Effector memory CD8-positive, alpha-beta T cell (primary cell): ENCODE measurements around the gene PPAT.
A peak's percentile ranks its signal among the peaks of the same experiment; 100 is the strongest.
"Not testable (repeated sequence)": the region's sequence is repeated elsewhere in the genome, so short reads cannot be mapped to it uniquely, and the experiment has no call there.

Experiments
- ATAC-seq: fragments of 150-1000 bp; cut with Tn5 transposase; replicated peaks from 2 replicates; pipeline ENCODE4 v1.10.0; 2021; ENCODE audit warnings: mild to moderate bottlenecking, moderate library complexity
- DNase-seq, 3 experiments: peaks; one replicate each; pipeline ENCODE4 v3.0.0; 2021
- H3K27ac Mint-ChIP-seq, 2 donors: one replicate each; pipeline ENCODE4 v1.8.0; 2022; ENCODE audit warnings: mild to moderate bottlenecking in 2 of 2, mixed read lengths in 2 of 2, moderate library complexity in 2 of 2
- H3K27me3 Mint-ChIP-seq, 2 donors: one replicate each; pipeline ENCODE4 v1.8.0; 2022; ENCODE audit warnings: mixed read lengths in 2 of 2
- H3K36me3 Mint-ChIP-seq: one replicate; pipeline ENCODE4 v1.8.0; 2022; ENCODE audit warnings: mild to moderate bottlenecking, moderate library complexity, mixed read lengths; ENCODE audit not compliant: insufficient read depth
- H3K4me1 Mint-ChIP-seq, 2 donors: one replicate each; pipeline ENCODE4 v1.8.0; 2022; ENCODE audit warnings: low read depth in 2 of 2, mixed read lengths in 2 of 2
- H3K4me3 Mint-ChIP-seq, 2 donors: one replicate each; pipeline ENCODE4 v1.8.0; 2022; ENCODE audit warnings: mild to moderate bottlenecking in 2 of 2, mixed read lengths in 2 of 2, moderate library complexity in 2 of 2
- H3K9me3 Mint-ChIP-seq, 2 donors: one replicate each; pipeline ENCODE4 v1.8.0; 2022; ENCODE audit warnings: mixed read lengths in 2 of 2

Gene PPAT

DNA sequence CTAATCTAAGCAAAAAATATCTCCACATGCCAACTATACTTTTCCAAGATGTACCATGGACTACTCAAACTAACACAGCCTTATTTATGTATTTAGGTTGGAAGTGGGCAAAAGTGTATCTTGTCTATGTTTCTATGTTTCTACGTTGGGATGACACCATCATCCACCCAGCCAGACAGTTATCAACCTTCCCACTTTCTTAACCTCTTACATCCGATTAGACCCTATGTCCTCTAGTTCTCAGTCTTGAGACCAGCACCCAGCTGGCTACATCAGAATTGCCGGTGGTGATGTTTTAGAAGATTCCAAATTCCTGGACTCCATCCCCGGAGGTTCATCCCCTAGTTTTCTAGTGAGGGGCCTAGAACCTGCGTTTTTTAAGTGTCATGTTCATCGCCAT, 47.1 kb downstream of the PPAT start:
- peaks cover 23% of the 10 kb centered on the region for H3K36me3 Mint-ChIP-seq
- ATAC-seq (no peak), DNase-seq (no peak)
- H3K27me3 Mint-ChIP-seq, result no peaks in the 10 kb centered on the region
- peaks cover 17 to 26% of the 10 kb centered on the region in 2 donors for H3K4me1 Mint-ChIP-seq
- peak overlapping the region; percentile 92 to 93 for H3K4me3 Mint-ChIP-seq
- H3K27ac Mint-ChIP-seq, result peak overlapping the region; percentile 97 to 100
- no peaks in the 10 kb centered on the region for H3K9me3 Mint-ChIP-seq

DNA sequence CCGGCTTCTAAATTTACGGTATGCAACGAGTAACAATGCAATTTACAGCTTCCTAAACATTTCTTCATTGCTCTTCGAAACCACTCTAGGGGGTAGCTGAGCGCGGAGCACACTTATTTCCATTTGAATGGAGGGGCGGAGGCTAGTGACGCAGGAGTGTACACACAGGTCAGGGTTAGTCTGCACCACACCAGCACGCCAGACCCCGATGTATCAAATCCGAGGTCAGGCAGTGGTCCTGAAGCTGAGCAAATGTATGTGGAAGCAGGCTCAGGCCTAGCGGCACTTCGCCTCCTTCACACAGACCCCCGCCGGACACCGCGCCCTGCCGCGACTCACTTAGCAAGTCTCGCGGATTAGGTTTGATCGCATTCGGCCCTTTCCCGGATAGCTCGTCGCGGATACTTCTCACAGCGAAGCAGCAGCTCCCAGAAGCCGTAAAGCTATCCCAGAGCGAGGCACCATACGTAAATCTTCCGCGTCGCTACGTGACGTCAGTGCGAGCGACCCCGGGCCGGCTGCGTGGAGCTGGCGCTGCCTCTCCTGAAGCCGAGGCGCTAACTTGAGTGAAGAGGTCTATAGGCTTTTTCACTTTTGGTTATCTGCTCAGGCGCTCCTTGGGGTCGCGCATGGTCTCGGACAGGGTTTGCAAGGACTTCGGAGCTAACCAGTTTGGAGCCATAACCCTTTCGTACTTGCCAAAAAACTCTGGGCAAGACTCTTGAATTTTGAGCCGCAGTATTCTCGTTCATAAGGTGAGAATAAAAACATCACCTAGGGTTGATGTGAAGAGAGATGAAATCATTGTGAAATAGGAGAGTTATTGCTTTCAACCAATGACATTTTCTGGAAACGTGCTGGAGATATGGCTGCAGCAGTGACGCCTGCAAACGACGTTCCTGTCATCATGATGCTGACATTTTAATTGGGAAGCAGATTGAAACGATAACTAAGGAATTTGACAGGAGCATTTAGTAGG, 48.1 kb downstream of the PPAT start, which contains the start of gene AASDH:
Gene AASDH (minus strand): TSS at position 469 of the 979 bp plus-strand sequence. CDS start 3,192 bp downstream, outside the sequence.
- Mint-ChIP-seq H3K27me3 (no peaks in the 10 kb centered on the region), H3K36me3 (peaks cover 23% of the 10 kb centered on the region), H3K4me1 (peaks cover 17 to 26% of the 10 kb centered on the region in 2 donors), H3K9me3 (no peaks in the 10 kb centered on the region), H3K27ac (peak within 1 kb of the TSS; percentile 97 to 100), H3K4me3 (peak within 1 kb of the TSS; percentile 92 to 93)
- ATAC-seq (peak; percentile 88), DNase-seq (peak; percentile 95 to 99 (median 98))

DNA sequence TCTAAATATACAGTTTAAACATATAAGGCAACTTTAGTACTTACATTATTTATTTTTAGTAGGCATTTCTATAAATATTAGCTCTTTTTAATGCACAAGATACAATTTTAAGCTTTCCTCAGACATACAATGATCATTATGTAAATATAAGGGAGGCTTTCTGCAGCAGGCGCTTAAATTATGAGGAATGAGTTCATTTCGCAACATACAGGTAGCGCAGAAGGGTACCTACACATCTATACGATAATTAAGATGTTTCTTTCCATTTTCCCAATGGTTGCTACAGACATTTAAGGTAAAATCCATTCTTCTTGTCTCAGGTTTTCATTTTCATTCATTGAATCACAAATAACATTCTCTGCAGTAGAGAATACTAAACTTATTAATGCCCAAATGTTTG, 49.3 kb downstream of the PPAT start:
- no peaks in the 10 kb centered on the region for H3K9me3 Mint-ChIP-seq
- H3K27ac Mint-ChIP-seq, result peak overlapping the region; percentile 97 to 100
- peaks cover 17 to 26% of the 10 kb centered on the region in 2 donors for H3K4me1 Mint-ChIP-seq
- ATAC-seq (no peak), DNase-seq (no peak)
- H3K36me3 Mint-ChIP-seq, result peaks cover 23% of the 10 kb centered on the region
- peak overlapping the region; percentile 92 to 93 for H3K4me3 Mint-ChIP-seq
- H3K27me3 Mint-ChIP-seq, result no peaks in the 10 kb centered on the region

DNA sequence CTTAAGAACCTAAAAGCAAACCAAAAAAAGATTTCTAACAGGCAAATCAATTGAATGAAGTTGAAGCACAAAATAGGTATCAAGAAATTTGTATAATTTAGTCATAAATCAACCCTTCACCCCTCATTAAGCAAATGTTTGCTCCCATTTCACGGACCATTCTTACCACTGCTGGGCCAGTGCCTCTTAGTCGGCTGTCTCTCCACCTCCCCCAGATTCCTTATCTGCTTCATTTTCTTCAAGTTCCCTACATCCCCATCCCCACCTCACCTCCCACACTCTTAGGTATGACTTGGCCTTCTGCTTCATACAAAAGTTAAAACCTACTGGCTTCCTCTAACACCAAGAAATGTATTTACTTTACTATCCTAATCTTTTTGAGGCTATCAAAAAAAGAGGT, 60.0 kb downstream of the PPAT start:
- H3K27ac Mint-ChIP-seq, result peak overlapping the region; percentile 13 to 52
- no peaks in the 10 kb centered on the region for H3K27me3 Mint-ChIP-seq
- no peak for DNase-seq
- peaks cover 19% of the 10 kb centered on the region for H3K36me3 Mint-ChIP-seq
- no peak overlapping the region for H3K4me3 Mint-ChIP-seq
- H3K4me1 Mint-ChIP-seq, result peaks cover 2 to 12% of the 10 kb centered on the region in 2 donors
- no peak for ATAC-seq
- no peaks in the 10 kb centered on the region for H3K9me3 Mint-ChIP-seq

DNA sequence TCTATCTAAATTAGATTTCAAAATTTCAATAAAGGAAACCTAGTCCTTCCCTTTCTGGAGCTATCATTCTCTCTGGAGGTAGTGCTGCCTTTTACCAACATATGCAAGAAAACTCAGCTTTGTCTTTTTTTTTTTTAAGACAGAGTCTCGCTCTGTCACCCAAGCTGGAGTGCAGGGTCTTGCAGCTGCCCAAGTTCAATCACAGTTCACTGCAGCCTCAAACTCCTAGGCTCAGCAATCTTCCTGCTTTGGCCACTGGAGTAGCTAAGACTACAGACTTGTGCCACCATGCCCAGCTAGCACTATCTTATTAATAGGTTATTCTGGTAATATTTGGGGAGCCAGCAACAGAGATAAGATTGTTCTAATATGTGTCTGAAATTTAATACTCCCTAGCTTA, 60.5 kb downstream of the PPAT start:
- H3K27me3 Mint-ChIP-seq, result no peaks in the 10 kb centered on the region
- DNase-seq (no peak), ATAC-seq (no peak)
- H3K4me3 Mint-ChIP-seq, result no peak overlapping the region
- H3K9me3 Mint-ChIP-seq, result no peaks in the 10 kb centered on the region
- H3K4me1 Mint-ChIP-seq, result peaks cover 2 to 11% of the 10 kb centered on the region in 2 donors
- peak overlapping the region in 1 of 2 donors; percentile 52 for H3K27ac Mint-ChIP-seq
- H3K36me3 Mint-ChIP-seq, result peaks cover 22% of the 10 kb centered on the region

DNA sequence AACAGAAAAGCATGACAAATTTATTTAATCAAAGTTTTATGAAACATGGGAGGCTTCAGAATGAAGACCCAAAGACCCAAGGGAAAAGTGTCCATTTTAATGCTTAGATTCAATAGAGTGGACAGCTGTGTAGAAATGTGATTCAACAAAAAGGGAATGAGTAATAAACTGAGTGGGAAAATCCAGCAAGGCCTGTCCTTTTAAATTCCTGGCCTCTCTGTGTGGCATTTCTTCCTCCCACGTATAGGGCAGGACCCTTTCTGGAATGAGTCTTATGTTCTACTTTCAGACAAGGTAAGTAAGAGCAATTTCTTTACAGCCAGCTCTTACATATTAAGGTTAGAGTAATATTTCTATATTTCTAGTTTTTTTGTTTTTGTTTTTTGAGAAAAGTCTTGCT, 62.6 kb downstream of the PPAT start:
- ATAC-seq, result no peak
- Mint-ChIP-seq H3K9me3 (peaks cover 0 to 2% of the 10 kb centered on the region in 2 donors), H3K36me3 (peaks cover 34% of the 10 kb centered on the region), H3K27me3 (no peaks in the 10 kb centered on the region), H3K27ac (no peak overlapping the region), H3K4me1 (peaks cover 2 to 8% of the 10 kb centered on the region in 2 donors), H3K4me3 (no peak overlapping the region)
- no peak for DNase-seq

DNA sequence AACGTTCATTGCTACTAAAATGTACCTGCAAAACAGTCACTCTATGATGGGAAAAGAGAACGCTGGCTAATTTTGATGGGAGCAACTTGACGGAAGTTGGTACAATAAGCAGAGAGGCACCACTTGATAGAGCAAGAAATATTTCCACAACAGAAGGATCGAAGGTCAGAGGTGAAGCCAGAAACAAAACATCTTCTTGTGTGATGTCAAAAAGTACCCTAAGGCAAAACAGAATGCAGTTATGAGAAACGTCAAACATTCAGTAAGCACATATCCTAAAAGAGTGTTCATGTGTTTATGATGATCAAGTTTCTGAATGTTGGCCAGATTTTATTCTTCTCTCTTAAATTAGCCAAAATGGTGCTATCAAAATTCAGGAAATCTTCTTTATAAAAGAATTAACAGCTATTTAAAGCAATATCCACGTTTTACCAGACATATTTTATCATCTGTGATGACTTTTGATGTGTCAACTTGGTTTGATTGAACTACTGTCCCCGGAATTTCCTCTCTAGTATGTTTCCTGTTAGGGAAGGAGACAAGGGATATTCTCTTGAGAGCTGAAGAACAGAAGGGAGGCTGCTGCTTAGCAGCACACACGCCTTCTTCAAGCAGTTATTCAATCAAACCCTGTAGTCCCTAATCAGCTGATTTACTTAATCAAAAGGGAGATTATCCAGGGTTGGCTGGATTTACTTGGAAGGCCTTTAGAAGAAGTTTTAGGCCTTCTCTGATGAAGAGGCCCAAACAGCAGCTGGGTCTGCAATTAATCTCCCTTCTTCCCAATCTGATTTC, 63.8 kb downstream of the PPAT start:
- Mint-ChIP-seq H3K27me3 (no peaks in the 10 kb centered on the region), H3K4me3 (no peak overlapping the region), H3K27ac (peak overlapping the region in 1 of 2 donors; percentile 0), H3K36me3 (peaks cover 34% of the 10 kb centered on the region), H3K9me3 (peaks cover 0 to 2% of the 10 kb centered on the region in 2 donors), H3K4me1 (peaks cover 2 to 3% of the 10 kb centered on the region in 2 donors)
- ATAC-seq, result no peak
- DNase-seq, result no peak

DNA sequence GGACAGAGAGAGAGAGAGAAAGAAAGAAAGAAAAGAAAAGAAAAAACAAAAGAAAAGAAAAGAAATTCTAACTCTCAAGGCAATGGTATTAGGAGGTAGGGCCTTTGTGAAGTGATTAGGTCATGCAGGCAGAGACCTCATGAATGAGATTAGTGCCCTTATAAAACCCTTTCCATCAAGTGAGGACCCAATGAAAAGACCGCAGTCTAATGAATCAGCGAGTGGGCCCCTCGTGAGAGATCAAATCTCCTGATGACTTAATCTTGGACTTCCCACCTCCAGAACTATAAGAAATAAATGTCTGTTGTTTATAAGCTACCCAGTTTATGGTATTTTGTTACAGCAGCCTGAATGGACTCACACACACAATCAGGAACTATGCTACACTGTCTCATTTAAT, 65.0 kb downstream of the PPAT start:
- no peak for DNase-seq
- Mint-ChIP-seq H3K4me1 (peaks cover 2 to 6% of the 10 kb centered on the region in 2 donors), H3K27ac (no peak overlapping the region), H3K27me3 (no peaks in the 10 kb centered on the region), H3K9me3 (peaks cover 0 to 2% of the 10 kb centered on the region in 2 donors), H3K4me3 (no peak overlapping the region), H3K36me3 (peaks cover 27% of the 10 kb centered on the region)
- no peak for ATAC-seq

DNA sequence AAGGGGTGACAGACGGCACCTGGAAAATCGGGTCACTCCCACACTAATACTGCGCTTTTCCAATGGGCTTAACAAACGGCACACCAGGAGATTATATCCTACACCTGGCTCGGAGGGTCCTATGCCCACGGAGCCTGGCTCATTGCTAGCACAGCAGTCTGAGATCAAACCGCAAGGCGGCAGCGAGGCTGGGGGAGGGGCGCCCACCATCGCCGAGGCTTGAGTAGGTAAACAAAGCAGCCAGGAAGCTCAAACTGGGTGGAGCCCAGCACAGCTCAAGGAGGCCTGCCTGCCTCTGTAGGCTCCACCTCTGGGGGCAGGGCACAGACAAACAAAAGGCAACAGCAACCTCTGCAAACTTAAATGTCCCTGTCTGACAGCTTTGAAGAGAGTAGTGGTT, 72.4 kb downstream of the PPAT start:
- H3K36me3 Mint-ChIP-seq, H3K4me3 Mint-ChIP-seq, ATAC-seq, H3K27ac Mint-ChIP-seq, H3K9me3 Mint-ChIP-seq, DNase-seq, H3K27me3 Mint-ChIP-seq: not testable (repeated sequence)
- H3K4me1 Mint-ChIP-seq, result peaks cover 2 to 12% of the 10 kb centered on the region in 2 donors

DNA sequence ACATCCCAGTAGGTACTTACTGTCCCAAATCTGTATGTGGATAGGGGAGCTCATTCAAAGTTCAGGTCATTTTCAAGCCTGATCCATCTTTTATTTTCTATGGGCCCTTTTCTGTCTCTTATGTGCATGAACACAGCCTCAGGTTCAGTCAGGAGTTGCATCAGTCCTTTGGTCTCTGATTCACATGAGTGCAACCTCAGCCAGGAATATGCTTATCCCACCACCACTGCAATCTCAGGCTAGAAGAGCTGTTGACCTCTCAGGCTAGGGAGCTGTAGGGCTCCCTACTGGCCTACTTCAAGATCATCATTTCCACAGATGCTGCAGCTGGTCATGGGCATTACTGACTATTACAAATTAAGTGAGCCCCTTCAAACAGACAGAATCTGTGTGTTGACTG, 75.3 kb downstream of the PPAT start:
- no peaks in the 10 kb centered on the region for H3K9me3 Mint-ChIP-seq
- peaks cover 4% of the 10 kb centered on the region for H3K36me3 Mint-ChIP-seq
- peaks cover 0 to 9% of the 10 kb centered on the region in 2 donors for H3K4me1 Mint-ChIP-seq
- no peak for DNase-seq
- H3K27me3 Mint-ChIP-seq, result no peaks in the 10 kb centered on the region
- H3K27ac Mint-ChIP-seq, result peak overlapping the region in 1 of 2 donors; percentile 16
- H3K4me3 Mint-ChIP-seq, result no peak overlapping the region
- ATAC-seq, result no peak

DNA sequence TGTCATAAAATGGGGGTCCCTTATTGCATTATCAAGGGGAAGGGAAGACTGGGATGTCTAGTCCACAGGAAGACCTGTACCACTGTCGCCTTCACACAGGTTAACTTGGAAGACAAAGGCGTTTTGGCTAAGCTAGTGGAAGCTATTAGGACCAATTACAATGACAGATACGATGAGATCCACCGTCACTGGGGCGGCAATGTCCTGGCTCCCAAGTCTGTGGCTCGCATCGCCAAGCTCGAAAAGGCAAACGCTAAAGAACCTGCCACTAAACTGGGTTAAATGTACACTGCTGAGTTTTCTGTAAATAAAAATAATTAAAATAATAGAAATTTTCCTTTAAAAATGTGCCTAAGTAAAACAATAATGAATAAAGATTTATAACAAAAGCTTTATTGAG, 78.8 kb downstream of the PPAT start:
- Mint-ChIP-seq H3K27ac (no peak overlapping the region), H3K9me3 (no peaks in the 10 kb centered on the region), H3K36me3 (peaks cover 10% of the 10 kb centered on the region), H3K27me3 (no peaks in the 10 kb centered on the region), H3K4me3 (no peak overlapping the region), H3K4me1 (no peaks in the 10 kb centered on the region)
- no peak for ATAC-seq
- DNase-seq, result no peak

DNA sequence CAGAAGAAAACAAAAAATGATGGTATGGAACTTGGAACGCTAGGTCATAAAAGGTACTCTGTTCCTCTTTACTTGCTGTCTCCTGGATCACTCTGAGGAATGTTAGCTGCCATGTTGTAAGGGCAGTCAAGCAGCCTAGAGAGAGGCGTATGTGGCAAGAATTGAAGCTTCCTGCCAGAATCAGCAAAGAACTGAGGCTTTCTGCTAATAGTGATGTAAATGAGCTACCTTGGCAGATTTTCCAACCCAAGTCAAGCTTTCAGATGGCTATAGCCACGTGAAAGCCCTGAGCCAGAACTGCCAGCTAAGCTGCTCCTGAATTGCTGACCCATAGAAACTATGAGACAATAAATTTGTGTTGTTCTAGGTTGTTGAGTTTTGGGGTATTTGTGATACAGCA, 86.8 kb downstream of the PPAT start:
- no peak for ATAC-seq
- Mint-ChIP-seq H3K27me3 (no peaks in the 10 kb centered on the region), H3K9me3 (no peaks in the 10 kb centered on the region), H3K36me3 (peaks cover 10% of the 10 kb centered on the region), H3K4me1 (no peaks in the 10 kb centered on the region), H3K27ac (no peak overlapping the region), H3K4me3 (no peak overlapping the region)
- no peak for DNase-seq

DNA sequence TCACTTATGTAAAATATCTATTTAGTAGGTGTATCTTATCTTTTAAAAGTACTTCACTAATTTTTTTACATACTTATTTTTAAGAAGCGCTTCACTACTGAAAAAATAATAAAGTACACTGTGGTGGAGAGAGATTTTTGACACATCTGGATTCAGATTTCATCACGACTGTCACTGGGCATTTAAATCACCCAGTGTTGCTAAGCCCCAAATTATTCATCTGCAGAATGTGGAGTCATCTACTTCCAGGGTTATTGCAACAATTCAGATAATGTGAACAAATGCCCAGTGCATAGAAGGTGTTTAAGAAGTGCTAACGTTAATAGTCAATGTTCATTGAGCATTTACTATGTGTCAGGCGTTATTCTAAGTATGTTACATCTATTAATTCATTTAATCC, 90.0 kb downstream of the PPAT start:
- Mint-ChIP-seq H3K4me3 (no peak overlapping the region), H3K27ac (no peak overlapping the region), H3K27me3 (no peaks in the 10 kb centered on the region), H3K9me3 (no peaks in the 10 kb centered on the region), H3K36me3 (peaks cover 9% of the 10 kb centered on the region), H3K4me1 (no peaks in the 10 kb centered on the region)
- DNase-seq (no peak), ATAC-seq (no peak)
